Gastrocnemius medialis (tissue), 4 donors: Measurements from ENCODE around the gene CD200R1.

Source experiments
- CTCF ChIP-seq, 5 experiments: fragments of 450-650 bp in 3 of 5; fragments of 200-600 bp in 2 of 5; sonication (generic) in 2 of 5; IDR thresholded peaks in 4 of 5; conservative IDR thresholded peaks in 1 of 5; 1 replicate in 4 of 5; 2 replicates in 1 of 5; pipeline ENCODE4 v1.5.1; 2016 to 2019; ENCODE audit warnings: antibody characterized with exemption in 5 of 5, mild to moderate bottlenecking in 3 of 5, moderate library complexity in 3 of 5
- POLR2A ChIP-seq, 2 donors: fragments of 450-650 bp; IDR thresholded peaks; one replicate each; pipeline ENCODE4 v1.6.1; 2017; ENCODE audit warnings: antibody characterized with exemption in 2 of 2, mild to moderate bottlenecking in 2 of 2, moderate library complexity in 2 of 2

- no peak for TF ChIP-seq CTCF (IDR thresholded peaks at IDR 0.05 in 4 of 5, conservative IDR thresholded peaks at IDR 0.05 in 1 of 5)
- no peak for TF ChIP-seq POLR2A (IDR thresholded peaks at IDR 0.05)
Observed at GRCh38 chr3:112884678-112885290, 90.1 kb downstream of the CD200R1 start.
